Hematopoietic multipotent progenitor cell treated with erythropoietin and hydrocortisone succinate and interleukin-3 and kit ligand, for 8 days (in vitro differentiated cells): Measurements from ENCODE around the gene MZF1.
"Not testable (repeated sequence)": the region's sequence is repeated elsewhere in the genome, so short reads cannot be mapped to it uniquely, and the experiment has no call there.

ENCODE experiments used
- DNase-seq: peaks from one replicate; pipeline ENCODE4 v3.0.0-alpha.2; 2015

MZF1 gene

GRCh38 chr19:58555369-58555885, 17.7 kb downstream of the MZF1 start:
- DNase-seq, result no peak

GRCh38 chr19:58554494-58555368, 18.4 kb downstream of the MZF1 start, which contains the start of gene CHMP2A:
TSS of gene CHMP2A (minus strand) at chr19:58555105. CDS start at chr19:58554212, 893 bp downstream.
- peak; percentile 96 for DNase-seq

- no peak for DNase-seq
Observed at GRCh38 chr19:58553799-58554493, 19.2 kb downstream of the MZF1 start.

DNA sequence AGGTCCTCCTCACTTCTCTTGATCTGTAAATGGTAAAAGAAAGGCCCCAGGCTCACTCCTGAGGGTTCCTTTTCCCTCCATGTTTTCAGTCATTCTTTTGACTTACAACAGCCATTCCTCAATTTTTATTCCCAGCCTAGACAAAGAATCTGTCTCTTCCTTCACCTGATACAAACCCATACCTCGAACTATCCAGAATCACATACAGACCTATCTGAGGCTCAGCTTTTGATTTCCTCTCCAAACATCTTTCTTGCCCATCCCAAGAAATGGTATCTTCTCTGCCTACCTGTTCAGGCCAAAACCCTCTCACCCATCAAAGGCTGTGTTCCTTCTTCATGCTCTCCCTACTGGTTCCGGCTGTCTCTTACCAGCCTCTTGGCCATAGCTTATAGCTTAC, 20.5 kb downstream of the MZF1 start:
- no peak for DNase-seq

DNA sequence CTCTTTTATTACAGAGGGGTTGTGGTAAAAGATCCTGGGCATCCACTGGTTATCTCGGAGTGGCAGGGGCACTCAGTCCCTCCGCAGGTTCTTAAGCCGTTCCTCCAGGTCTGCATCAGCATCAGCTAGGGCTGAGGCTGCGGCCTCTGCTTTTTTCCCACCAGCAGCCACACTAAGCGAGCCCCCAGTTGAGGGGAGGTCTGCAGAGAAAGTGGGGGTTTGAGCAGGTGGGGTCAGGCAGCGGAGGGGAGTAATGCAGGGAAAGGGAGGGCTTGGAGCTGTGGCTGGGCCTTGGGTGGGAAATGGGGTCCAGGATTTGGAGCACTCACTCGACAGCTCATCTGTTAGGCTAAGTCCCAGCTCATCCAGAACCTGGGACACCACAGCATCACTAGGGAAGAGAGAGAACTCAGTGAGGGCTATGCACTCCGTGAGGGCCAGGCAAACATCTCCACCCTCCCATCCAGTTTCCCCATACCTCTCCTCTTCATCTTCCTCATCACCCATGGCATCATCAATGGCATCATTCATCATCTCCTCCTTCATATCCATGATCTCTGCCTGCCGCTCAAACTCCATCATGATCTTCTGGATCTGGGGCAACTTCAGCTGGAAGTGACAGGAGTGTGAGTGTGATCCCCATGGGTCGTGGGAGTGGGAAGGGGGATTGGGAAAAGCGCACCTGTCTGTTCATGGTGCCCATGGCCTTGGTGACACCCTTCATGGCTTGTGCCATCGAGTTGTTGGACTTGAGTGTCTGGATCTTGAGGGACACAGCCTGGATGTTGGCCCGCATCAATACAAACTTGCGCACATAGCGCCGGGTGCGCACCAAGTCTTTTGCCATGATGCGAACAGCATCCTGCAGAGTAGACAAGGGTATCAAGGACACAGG, 21.3 kb downstream of the MZF1 start:
- no peak for DNase-seq

- DNase-seq, result no peak
Observed at GRCh38 chr19:58551123-58551497, 22.0 kb downstream of the MZF1 start.

- DNase-seq, result no peak
Observed at GRCh38 chr19:58550362-58551122, 22.6 kb downstream of the MZF1 start.

DNA sequence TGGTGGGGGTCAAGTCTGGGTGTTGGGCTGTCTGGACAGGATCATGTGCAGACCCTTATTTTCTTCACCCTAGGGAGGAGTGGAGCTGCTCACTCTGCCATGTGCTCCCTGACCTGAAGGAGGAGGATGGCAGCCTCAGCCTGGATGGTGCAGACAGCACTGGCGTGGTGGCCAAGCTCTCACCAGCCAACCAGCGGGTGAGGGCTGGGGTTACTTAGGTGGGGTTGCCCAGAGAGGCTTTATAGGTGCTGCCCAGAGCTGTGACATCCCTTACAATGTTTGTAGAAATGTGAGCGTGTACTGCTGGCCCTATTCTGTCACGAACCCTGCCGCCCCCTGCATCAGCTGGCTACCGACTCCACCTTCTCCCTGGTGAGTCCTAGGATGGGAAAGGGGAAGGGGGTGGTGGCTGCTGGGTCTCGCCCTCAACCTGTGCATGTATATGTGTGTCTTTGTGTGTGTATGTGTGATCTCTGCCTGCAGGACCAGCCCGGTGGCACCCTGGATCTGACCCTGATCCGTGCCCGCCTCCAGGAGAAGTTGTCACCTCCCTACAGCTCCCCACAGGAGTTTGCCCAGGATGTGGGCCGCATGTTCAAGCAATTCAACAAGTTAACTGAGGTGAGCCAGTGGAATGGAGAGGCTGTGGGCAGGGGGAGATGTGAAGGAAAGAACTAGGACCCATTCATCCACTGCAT, 23.3 kb downstream of the MZF1 start:
- DNase-seq, result no peak

DNA sequence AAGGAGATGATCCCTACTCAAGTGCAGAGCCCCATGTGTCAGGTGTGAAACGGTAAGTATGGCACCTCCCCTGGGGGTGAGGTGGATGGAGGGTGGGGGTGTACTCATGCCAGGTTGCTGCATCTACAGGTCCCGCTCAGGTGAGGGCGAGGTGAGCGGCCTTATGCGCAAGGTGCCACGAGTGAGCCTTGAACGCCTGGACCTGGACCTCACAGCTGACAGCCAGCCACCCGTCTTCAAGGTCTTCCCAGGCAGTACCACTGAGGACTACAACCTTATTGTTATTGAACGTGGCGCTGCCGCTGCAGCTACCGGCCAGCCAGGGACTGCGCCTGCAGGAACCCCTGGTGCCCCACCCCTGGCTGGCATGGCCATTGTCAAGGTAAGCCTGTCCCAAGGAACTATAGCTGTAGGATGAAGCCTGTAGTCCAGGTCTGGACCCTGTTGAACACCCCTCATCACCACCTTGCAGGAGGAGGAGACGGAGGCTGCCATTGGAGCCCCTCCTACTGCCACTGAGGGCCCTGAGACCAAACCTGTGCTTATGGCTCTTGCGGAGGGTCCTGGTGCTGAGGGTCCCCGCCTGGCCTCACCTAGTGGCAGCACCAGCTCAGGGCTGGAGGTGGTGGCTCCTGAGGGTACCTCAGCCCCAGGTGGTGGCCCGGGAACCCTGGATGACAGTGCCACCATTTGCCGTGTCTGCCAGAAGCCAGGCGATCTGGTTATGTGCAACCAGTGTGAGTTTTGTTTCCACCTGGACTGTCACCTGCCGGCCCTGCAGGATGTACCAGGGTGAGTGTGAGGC, 24.1 kb downstream of the MZF1 start:
- DNase-seq, result no peak

- no peak for DNase-seq
Observed at GRCh38 chr19:58547323-58548312, 25.5 kb downstream of the MZF1 start.

DNA sequence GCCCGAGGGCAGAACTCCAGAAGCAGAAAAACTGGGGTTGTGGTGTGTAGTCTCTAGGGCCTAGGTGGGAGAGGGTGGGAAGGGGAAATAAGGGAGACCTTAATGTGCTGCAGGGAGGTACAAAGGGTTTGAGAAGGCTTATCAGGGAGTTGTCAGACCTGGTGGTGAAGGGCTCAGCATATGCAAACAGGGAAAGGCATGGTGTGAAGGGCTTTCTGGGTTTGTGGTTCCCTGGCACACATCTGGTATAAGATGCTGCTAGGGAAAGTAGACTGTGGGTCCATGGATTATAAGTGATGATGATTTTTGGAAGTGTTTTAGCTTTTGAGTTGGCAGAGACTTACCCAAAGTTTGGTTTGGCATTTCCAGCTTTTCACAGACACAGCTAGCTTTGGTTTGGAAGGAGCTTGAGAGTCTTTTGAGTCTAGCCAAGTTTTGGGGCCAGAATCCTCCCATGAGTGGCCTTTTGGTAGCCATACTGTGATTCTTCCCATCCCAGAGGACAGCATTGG, 27.1 kb downstream of the MZF1 start:
- DNase-seq, result peak; percentile 59

DNA sequence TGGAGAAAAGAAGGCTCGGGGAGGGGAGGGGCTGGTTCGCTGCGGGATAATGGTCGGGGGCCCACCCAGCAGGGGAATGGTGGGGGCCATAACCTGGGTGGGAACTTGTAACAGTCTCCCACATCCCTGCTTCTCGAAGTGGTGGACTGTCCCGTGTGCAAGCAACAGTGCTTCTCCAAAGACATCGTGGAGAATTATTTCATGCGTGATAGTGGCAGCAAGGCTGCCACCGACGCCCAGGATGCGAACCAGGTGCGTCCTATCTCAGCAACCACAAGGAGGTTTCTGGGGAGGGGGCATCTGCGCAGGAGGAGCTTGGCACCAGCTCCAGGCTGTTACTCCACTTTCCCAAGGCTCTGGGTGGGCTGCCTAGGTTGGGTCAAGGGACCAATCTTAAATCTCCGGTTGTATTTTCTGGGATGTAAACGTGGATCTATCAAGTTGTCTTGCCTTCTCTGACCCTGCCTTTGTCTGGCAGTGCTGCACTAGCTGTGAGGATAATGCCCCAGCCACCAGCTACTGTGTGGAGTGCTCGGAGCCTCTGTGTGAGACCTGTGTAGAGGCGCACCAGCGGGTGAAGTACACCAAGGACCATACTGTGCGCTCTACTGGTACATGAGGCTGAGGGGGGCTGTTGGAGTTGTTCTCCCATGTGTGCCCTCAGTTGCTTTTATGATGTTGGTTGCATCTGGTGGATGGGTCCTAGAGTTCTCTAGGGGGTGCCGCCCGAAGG, 27.7 kb downstream of the MZF1 start:
- no peak for DNase-seq

GRCh38 chr19:58544591-58545285, 28.4 kb downstream of the MZF1 start:
- no peak for DNase-seq

GRCh38 chr19:58543826-58544590, 29.1 kb downstream of the MZF1 start, which contains the start of gene TRIM28:
TSS of gene TRIM28 (plus strand) at chr19:58544064. CDS start at chr19:58544758, 694 bp downstream.
- DNase-seq, result peak; percentile 99

- not testable (repeated sequence) for DNase-seq
Observed at GRCh38 chr19:58542641-58543372, 30.3 kb downstream of the MZF1 start.

DNA sequence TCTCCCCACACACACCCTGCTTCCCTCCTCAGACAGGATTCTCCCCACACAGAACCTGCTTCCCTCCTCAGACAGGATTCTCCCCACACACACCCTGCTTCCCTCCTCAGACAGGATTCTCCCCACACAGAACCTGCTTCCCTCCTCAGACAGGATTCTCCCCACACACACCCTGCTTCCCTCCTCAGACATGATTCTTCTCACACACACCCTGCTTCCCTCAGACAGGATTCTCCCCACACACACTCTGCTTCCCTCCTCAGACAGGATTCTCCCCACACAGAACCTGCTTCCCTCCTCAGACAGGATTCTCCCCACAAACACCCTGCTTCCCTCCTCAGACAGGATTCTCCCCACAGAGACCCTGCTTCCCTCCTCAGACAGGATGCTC, 34.0 kb downstream of the MZF1 start:
- not testable (repeated sequence) for DNase-seq
